GM18909 (cell line): ENCODE data around the gene TNFAIP8.

Experiments used
- ATAC-seq: cut with Tn5 transposase; IDR thresholded peaks from one replicate; pipeline ENCODE4 v1.9.1; 2021; ENCODE audit warnings: mild to moderate bottlenecking; ENCODE audit not compliant: unreplicated experiment, poor library complexity

The TNFAIP8 gene

DNA sequence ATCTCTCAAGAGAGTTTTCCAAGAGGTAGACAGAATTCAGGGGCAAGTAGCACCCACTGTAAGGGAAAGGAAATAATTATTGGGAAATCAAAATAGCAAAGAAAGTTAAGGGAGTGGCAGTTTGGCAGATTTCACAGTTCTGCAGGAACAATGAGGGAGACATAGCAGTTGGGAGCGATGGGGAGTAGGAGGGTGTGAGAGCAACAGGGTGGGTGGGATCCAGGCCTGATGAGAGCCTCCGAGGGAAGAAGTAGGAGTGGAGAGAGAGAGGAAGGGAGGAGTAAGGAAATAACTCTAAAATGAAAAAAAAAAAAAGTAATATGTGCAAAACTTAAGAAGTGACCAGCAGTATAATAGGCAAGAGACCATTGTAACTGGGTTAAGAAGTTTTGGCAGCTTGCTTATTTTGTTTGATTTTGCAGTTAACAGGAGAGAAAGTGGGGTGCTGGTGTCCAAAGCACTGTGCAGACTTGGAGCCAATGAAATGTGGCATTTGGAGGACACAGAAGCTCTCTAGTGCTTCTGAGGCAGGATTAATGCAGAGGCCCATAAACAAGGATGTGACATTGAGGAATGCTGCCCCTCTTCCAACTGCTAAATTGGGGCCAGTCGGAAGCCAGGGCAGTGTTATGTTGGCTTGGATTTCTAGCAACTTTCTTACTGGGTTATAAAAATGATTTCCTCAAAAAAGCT, 10.2 kb downstream of the TNFAIP8 start:
- no peak for ATAC-seq

DNA sequence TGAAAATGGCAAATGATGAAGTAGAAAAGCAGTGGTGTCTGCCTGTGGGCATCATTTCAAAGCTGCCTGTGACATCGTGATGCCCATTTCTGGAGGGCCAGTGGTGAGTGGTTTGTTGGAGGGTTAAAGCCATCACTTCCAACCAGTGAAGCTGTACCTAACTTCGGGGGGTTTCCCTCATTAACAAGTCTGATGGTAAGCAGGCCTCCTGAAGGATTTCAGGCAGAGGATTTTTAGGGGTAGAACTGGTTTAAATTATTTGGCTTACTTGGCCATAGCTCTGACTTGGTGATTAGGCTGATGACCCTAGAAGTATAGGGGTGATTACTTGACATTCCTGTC, 10.7 kb downstream of the TNFAIP8 start:
- ATAC-seq, result peak; percentile 35

DNA sequence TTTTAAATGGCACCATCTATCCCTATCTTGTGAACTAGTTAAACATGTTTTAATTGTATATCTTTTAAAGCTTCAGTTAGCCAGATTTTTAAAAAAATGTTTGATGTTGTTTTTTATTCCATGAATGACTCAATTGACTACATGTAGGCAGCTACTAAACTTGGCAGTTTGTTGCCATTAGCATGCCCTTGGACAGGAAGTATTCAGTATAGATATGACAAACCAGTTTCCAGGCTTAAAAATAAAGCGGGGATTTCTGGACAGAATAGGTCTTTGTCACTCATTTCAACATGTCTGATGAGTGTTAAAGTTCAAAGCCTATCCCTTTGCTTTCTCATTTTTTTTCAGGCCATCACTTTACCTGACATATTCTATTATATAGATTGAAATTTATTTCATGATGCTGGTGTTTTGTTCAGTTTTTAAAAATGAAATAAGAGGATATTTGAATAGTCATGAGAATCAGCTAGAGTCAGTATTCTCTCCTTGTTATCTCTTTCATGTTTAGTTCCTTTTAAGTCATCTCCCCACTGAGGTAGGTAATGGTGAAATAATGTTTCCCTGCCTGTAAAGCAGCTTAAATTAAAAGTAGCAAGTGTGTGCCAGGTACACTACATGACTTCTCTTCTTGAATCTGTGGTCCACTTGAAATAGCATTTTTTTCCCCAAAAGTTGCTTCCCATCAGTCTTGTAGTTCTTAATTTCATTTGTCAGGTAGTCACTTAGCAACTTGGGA, 11.9 kb downstream of the TNFAIP8 start:
- peak; percentile 80 for ATAC-seq

DNA sequence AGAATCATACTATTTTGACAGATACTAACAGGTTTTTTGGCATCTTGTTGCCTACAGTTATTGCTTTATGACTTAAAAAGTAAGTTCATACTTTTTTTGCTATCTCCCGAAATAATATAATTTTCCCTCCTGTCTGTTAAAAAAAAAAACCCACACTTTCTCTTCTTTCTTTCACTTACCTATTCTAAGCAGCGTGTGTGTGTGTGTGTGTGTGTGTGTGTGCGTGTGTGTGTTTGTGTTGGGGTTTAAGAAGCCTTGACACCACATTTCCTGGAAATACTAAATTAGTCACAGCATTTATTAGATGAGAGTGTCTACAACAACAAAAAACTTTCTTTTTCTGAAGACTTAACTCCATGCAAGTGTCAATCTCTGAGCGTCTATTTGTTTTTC, 12.4 kb downstream of the TNFAIP8 start:
- ATAC-seq, result no peak

DNA sequence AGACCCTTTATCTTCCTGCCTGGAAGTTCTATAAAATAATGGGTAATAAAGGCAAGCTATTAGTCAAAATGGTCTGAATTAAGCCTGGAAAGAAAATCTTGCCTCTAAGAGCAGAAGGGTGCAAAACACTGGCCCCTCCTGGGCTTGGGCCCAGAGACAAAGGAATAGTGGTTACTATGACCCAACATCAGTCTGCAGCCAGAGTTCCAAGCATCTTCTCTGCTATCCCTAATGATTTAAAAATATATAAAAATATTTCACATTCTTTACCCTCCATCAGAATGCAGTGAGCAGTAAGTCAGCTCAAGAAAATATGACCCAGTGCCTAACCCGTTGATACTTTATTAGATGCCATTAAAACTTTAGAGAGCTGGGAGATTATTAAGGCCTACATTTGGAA, 14.7 kb downstream of the TNFAIP8 start:
- ATAC-seq, result no peak

DNA sequence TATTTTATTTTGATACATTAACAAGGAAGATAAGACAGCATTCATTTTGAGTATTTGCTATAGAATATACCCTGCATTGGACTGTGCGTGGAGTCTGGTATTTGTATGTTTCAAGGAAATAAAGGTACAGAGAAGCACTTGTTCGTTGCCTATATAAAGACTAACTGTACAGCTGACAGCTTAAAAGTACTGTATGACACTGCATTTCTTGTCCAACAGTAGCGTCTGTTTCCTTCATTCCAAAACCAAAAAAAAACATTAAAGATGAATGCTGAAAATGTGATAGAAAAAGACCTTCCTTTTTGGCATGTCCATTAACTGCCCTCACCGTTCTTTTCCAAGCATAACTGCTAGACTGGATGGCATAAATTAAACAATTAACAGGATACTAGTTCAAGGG, 15.3 kb downstream of the TNFAIP8 start:
- no peak for ATAC-seq

DNA sequence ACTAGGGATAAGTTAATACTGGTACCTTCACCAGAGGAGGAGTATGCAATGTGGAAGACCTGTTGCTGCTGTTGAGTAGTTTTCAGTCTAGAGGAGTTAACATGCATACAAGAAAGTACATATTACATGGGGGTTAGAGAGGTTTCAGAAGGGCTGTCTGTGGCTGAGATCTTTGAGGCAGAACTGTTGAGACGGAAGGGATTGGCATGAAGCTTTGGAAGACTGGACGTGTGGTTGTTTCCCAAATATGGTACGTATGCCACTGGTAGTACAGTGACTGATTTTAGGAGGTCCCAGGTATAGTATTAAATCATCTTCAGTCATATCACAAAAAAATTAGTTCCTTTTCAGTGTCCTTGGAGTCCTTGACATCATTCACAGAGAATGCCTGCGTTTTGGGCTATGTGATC, 17.6 kb downstream of the TNFAIP8 start:
- ATAC-seq, result peak; percentile 73

DNA sequence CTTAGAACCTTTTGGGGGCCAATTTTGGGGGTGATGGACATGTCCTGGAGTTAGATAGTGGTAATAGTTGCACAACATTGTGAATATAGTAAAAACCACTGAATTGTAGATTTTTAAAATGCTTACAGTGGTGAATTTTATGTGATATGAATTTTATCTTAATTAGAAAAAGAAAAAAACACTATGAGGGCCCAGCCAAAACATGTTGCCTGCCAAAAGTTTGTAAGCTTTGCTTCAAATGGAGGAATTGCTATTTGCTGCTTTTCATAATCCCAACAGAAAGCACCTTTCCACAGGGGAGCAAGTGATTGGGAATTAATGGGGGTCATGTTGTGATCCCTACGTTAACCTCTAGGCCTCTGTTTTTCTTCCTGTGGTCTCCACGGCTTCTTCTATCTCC, 19.1 kb downstream of the TNFAIP8 start:
- no peak for ATAC-seq

DNA sequence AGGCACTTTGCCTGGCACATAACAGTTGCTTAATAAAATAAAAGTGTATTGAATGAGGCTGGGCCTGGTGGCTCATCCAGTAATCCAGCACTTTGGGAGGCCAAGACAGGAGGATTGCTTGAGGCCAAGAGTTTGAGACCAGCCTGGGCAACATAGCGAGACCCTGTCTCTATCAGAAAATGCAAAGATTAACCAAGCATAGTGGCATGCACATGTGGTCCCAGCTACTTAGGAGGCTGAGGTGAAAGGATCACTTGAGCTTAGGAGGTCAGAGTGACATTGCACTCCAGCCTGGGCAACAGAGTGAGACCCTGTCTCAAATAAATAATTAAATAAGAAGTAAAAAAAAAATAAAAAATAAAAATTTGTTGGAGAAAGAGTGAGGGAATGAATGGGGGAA, 21.2 kb downstream of the TNFAIP8 start:
- no peak for ATAC-seq

DNA sequence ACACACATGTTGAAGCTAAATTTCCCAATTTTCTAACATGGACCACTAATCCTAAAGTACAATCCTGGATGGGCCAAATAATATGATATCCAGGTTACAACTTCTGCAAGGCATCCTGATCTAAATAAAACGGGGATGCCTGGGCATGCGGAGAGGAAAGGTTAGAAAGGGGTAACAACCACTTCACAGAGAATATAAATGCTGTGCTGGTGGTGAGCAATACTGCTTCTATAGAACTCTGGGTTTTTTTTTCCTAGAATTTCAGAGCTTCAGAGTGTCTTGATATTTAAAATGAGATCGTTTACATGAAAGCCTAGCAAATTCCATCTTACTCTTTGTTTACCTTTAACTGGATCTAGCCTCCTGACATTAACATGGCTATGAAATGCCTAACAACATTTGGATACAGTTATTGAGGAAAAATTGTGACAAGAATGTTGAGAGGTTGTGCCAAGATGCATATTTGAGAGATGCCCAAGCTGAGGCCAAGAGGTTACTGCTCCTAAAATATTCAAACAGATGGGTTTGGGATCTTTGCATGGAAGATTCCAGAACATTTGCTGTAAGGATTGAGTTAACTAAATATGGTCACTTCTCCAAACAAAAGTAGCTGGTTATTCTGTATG, 22.4 kb downstream of the TNFAIP8 start:
- ATAC-seq, result no peak

DNA sequence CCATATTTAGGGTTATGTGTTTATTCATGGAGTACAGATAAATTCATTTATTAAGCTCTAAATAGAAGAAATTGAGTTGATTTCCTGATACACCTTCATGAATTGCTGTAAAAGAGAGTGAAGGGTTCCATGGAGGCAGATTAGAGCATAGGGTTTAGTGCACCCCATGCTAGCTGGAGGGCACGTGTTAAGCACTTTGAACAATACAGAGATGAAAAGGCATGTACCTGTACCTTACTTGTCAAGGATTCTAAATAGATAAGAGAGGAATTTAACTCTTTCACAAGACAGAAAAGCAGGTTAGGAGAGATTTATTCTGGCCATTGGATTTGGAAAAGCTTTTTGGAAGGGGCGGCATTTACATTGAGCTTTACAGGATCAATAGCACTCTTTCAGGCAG, 23.3 kb downstream of the TNFAIP8 start:
- ATAC-seq, result no peak

DNA sequence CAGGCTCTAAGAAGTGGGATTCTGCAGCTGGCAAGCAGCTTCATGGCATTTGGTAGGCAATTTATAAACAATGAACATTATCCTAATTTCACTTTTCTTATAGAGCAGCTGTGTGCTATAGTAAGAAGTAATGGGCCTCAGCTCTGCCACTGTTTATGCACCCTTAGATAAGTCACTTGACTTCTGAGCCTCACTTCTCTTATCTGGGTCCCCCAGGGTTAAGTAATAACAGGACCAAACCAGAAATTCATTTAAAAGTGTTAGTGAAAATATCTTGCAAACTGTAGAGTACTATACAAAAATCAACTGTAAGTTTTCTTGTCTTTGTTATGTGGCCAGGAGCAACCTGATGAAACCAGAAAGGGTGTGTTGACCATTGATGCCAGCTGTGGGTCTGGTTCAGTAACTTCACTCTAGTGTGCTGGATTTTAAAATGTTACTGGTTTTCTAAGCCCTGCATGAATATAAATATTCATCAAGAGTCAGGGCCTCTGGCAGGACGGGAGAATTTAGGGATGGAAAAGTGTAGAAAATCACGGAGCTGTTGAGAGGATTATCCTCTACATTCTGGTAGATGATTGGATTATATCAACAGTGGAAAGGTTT, 24.2 kb downstream of the TNFAIP8 start:
- ATAC-seq, result peak; percentile 44

DNA sequence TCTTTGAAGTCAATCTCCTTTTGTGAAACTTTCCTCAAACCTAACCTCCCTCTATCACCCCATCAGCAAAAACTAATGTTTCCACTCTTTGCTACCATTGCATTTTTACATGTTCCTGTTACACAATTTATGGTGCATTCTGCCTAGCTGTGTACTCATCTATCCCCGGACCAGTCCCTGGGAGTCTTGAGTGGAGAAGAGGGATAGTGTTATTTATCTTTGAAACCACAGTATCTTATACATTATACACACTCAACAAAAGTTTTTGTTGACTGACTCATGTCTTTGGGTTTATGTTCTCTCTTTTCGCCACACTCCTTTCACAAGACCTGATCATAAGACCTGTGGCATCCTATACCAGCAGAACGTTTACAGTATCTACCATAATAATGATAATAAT, 26.4 kb downstream of the TNFAIP8 start:
- ATAC-seq, result no peak

DNA sequence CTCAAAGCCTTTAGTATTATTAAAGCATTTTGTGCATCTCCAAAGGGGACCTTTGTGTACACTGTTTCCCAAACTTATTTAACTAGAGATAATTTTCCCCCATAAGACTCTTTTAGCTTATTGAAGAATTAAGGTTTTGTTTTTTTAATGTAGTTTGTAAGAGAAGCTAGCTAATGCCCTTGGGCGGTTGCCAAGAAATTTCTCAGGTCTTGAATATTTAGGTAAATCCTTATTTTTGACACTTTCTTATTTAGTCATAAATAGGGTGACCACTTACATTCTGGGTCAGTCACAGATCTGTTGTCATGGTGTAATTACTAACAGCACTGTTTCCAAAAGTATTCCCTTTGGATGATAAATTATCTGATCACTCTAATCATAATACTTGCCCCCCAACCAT, 27.2 kb downstream of the TNFAIP8 start:
- ATAC-seq, result no peak

DNA sequence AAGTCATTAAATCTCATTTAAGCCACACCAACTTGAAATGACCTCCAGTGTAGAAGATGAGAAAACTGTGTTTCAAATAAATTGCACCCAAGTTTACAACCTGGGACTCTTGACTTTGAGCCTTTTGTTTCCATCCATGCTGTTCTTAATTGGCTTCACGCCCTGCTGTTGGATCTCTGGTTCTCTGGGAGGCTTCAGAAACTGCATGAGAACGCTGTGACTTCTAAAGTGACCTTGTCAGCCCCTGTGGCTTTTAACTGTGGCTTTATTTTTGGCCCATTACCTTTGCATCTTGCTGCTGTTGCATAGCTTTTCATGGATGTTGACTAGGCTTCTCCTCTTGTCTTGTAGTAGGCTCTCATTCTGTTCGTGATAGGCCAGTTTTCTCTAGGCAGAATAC, 29.3 kb downstream of the TNFAIP8 start:
- ATAC-seq, result peak; percentile 60

DNA sequence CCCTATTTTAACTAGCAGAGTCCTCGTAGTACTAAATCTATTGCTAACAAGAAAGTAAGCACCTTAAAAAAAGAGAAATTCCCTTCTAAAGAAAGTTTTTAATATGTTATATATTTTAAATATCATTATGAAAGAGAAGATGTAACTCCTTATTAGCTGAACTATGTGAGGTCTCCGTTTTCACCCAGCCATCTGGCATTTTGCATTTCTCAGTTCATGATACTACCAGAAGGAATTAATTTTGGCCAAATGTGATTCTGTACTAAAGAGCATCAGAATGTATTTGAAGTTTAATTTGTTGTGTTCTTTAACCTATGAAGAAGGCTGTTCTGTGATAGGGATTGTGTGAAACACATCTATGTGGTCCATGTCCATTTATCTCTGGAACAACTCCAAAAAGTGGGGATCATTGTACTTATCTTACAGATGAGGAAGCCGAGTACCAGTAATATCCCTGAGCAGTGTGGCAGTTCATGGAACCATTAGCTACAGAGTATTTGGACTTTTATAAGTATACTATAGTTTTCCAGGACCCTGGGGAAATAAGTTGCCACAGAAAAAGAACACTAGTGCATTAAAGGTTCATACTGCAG, 29.8 kb downstream of the TNFAIP8 start:
- ATAC-seq, result peak; percentile 39

DNA sequence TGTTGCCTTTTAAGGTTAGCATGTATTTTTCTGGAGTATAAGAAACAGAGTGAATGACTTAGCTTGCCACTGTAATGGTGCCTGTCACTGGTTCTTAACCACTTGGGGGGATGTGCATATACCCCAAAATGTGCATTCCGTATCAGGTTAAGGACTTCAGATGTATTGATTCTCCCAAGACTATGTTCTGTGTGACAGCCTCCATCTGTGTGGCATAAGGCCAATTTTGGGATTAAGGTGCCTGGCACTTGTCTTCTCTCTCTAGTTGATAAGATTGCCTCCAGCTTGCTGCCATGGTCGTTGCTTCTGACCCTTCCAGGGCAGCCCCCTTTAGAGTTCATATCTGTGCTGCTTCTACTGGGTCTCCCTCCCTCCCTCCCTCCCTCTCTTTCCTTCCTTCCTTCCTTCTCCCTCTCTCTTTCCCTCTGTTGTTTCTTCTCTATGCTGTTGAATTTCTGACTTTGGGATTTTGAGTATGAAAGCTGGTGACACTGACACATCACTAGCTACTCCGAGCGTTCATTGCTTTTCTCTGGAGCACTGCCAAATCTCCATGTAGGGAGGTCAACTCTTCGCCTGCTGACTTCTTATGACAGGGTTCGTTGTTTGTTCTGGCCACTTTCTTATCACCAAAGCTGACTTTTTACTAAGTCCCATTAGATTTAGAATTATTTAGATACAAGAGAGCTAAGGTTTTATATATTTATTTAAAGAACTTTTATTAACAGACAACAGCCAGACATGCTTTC, 31.0 kb downstream of the TNFAIP8 start:
- ATAC-seq, result no peak

DNA sequence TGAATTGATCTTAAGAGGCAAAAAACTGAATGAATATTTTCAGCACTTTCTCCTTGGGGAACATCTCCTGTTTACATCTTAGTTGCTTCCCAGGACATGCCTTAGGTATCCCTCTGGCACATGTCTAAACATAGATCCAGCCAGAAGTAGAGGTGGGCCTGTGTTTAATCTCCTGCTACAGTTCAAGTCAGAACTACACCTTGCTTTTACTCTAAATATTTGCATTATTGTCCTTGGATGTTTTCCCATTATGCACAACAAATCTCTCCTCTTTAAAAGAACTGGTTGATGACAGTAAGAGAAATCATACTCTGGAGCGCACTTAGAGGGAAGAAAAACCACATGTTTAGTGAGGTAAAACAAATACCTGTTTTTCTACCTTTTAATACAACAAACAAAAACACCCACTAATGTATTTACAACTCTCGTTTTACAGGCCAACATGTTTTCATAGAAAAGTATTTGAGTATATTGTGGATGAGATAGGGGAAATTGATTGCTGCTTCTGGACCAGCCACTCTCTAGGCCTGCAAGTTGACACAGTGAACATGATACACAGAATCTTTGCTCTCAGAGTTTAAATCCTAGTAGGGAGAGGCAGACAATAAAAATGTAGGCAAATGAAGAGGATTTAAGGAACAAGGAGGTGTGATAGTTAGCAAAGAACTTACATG, 32.3 kb downstream of the TNFAIP8 start:
- ATAC-seq, result no peak

DNA sequence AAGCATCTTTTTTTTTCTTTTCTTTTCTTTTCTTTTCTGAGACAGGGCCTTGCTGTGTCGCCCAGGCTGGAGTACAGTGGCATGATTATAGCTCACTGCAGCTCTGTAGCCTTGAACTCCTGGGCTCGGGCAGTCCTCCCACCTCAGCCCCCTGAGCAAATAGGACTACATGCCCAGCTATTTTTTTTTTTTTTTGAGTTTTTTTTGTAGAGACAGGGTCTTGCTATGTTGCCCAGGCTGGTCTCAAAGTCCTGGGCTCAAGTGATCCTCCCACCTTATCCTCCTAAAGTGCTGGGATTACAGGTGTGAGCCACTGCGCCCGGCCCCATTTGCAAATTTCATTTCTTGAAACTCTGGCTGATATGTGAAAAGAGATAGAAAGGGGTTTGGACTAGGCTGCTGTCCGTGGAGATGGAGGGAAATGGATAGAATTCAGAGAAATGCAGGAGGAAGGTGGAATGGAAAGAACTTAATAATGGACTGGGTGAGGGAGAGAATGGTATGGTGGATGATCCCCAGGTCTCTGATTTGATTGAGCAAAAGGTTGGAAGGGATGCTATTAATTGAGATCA, 32.9 kb downstream of the TNFAIP8 start:
- no peak for ATAC-seq
